ENCODE data around the gene KIF26B. TPM values are rescaled to one million over a fixed set of nuclear protein-coding genes. Genes with fewer than 3 reads are reported as not detected.

Gene KIF26B
- total and polyA plus RNA-seq, 10 of the 15 experiments (the other 5 are each of a cell fraction or from before 2014, with no cell fraction given): 0.35 to 11.6 (median 2.2) TPM

GRCh38 chr1:245742896-245743295 lies 588.1 kb downstream of the KIF26B start:
- no peak overlapping the region for H3K27ac ChIP-seq (ENCODE audit: control insufficient read depth, insufficient read depth)
- no peaks in the 10 kb centered on the region for H3K79me2 ChIP-seq (ENCODE audit: control insufficient read depth, insufficient read depth, low read length)
- FAIRE-seq: no peak
- no TSS peak for BruUV-seq (replicated peaks)
- no peaks in the 10 kb centered on the region for H3K9me3 ChIP-seq (replicated peaks; ENCODE audit: control insufficient read depth, insufficient read depth, low read length)
- ChIA-PET CTCF (no interaction called here), RAD21 (ENCODE audit: unreplicated experiment) (no interaction called here), POLR2A (no interaction called here), SMC1A (ENCODE audit: uncharacterized antibody, unreplicated experiment) (no interaction called here)
- no peaks in the 10 kb centered on the region for H3K4me1 ChIP-seq (ENCODE audit: control insufficient read depth, insufficient read depth, low read length)
- no peaks in the 10 kb centered on the region for H3K36me3 ChIP-seq (ENCODE audit: control insufficient read depth in 2 of 2, insufficient read depth in 2 of 2, low read length in 1 of 2)
- H3K4me3 ChIP-seq: no peak overlapping the region
- no peak for DNase-seq (ENCODE audit: low read depth, low spot score)
- intact Hi-C loops (cut with micrococcal nuclease; ENCODE audit: unreplicated experiment): loop anchor here (10.0 kb wide), 1 partner anchor 62 kb away; no protein-coding TSS in a partner anchor
- in situ Hi-C loops (cut with MboI): no loop called here
- H3K27me3 ChIP-seq (replicated peaks in 1 of 2; ENCODE audit: control insufficient read depth in 2 of 2, insufficient read depth in 2 of 2, low read length in 1 of 2): no peaks in the 10 kb centered on the region
- no peak overlapping the region for H3K9ac ChIP-seq (ENCODE audit: control insufficient read depth, insufficient read depth, low read length)
- no peak overlapping the region for H3K4me2 ChIP-seq (ENCODE audit: control insufficient read depth, insufficient read depth)
- H4K20me1 ChIP-seq (ENCODE audit: control insufficient read depth, insufficient read depth): no peaks in the 10 kb centered on the region
- TF ChIP-seq CBX3 (IDR thresholded peaks at IDR 0.05; ENCODE audit: borderline replicate concordance, low read depth) (no peak), RAD51 (IDR thresholded peaks at IDR 0.05) (no peak), NBN (IDR thresholded peaks at IDR 0.05) (no peak), ZZZ3 (IDR thresholded peaks at IDR 0.05; ENCODE audit: control insufficient read depth, insufficient read length, low read depth) (no peak), PAX8 (IDR thresholded peaks at IDR 0.05) (no peak), ZNF207 (IDR thresholded peaks at IDR 0.05; ENCODE audit: borderline replicate concordance) (no peak), STAT1 (conservative IDR thresholded peaks at IDR 0.05) (no peak), EP300 (IDR thresholded peaks at IDR 0.05; ENCODE audit: borderline replicate concordance in 1 of 2, control insufficient read depth in 1 of 2, low read depth in 2 of 2, low read length in 2 of 2) (no peak), ATF2 (IDR thresholded peaks at IDR 0.05; ENCODE audit: low read length) (no peak), FOXK2 (IDR thresholded peaks at IDR 0.05) (no peak), JUND (IDR thresholded peaks at IDR 0.05; ENCODE audit: low read depth, low read length) (no peak), POU2F2 (IDR thresholded peaks at IDR 0.05; ENCODE audit: borderline replicate concordance, low read depth, low read length) (no peak), NR2C1 (IDR thresholded peaks at IDR 0.05) (no peak), BCL3 (IDR thresholded peaks at IDR 0.05; ENCODE audit: borderline replicate concordance, insufficient read depth, low read depth, low read length, poor library complexity, severe bottlenecking) (no peak), TCF12 (IDR thresholded peaks at IDR 0.05; ENCODE audit: low read depth, low read length) (no peak), NFYB (IDR thresholded peaks at IDR 0.05; ENCODE audit: insufficient read depth, low read depth, low read length) (no peak)
- TF ChIP-seq, protein P1, sequence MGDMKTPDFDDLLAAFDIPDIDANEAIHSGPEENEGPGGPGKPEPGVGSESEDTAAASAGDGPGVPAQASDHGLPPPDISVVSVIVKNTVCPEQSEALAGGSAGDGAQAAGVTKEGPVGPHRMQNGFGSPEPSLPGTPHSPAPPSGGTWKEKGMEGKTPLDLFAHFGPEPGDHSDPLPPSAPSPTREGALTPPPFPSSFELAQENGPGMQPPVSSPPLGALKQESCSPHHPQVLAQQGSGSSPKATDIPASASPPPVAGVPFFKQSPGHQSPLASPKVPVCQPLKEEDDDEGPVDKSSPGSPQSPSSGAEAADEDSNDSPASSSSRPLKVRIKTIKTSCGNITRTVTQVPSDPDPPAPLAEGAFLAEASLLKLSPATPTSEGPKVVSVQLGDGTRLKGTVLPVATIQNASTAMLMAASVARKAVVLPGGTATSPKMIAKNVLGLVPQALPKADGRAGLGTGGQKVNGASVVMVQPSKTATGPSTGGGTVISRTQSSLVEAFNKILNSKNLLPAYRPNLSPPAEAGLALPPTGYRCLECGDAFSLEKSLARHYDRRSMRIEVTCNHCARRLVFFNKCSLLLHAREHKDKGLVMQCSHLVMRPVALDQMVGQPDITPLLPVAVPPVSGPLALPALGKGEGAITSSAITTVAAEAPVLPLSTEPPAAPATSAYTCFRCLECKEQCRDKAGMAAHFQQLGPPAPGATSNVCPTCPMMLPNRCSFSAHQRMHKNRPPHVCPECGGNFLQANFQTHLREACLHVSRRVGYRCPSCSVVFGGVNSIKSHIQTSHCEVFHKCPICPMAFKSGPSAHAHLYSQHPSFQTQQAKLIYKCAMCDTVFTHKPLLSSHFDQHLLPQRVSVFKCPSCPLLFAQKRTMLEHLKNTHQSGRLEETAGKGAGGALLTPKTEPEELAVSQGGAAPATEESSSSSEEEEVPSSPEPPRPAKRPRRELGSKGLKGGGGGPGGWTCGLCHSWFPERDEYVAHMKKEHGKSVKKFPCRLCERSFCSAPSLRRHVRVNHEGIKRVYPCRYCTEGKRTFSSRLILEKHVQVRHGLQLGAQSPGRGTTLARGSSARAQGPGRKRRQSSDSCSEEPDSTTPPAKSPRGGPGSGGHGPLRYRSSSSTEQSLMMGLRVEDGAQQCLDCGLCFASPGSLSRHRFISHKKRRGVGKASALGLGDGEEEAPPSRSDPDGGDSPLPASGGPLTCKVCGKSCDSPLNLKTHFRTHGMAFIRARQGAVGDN (IDR thresholded peaks at IDR 0.05): no peak
- TF ChIP-seq, protein P2, sequence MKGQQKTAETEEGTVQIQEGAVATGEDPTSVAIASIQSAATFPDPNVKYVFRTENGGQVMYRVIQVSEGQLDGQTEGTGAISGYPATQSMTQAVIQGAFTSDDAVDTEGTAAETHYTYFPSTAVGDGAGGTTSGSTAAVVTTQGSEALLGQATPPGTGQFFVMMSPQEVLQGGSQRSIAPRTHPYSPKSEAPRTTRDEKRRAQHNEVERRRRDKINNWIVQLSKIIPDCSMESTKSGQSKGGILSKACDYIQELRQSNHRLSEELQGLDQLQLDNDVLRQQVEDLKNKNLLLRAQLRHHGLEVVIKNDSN (IDR thresholded peaks at IDR 0.05; ENCODE audit: borderline replicate concordance, extremely low read length, insufficient read depth, low read depth, low read length): no peak
- H2AFZ ChIP-seq (ENCODE audit: control insufficient read depth, low read depth, low read length): no peak overlapping the region
- WGBS (ENCODE audit: insufficient coverage, insufficient replicate concordance, low lambda C conversion rate, missing lambda C conversion rate): 75% methylated on average over 9 of the region's 9 CpGs
- ATAC-seq: no peak
